Measurements from ENCODE around the gene LIPC. TPM values are rescaled to one million over a fixed set of nuclear protein-coding genes. Genes with fewer than 3 reads are reported as not detected.

Gene LIPC
- polyA plus RNA-seq, 1 of the 3 experiments (the other 2 are of a cell fraction) = not detected

DNA sequence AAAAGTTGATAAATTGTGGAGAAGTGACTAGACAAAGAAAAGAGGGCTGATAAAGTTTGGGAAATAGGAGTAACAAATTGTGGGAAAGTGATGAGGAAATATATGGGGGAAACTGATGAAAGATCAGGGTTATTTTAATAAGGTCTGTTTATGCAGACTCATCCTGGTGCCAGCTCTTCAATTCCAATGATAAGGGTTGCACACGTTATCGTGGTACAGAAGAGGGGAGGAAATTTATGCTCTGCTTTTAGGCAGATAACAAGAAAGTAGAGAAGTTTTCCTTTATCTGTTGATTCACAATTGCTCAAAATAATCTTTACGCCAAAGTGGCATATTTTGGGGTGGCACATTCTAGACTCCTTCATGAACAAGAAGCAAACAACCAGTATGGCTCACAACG lies 32.1 kb upstream of the LIPC start:
- Histone ChIP-seq H3K36me3 (replicated peaks in 1 of 2; ENCODE audit: control insufficient read depth in 1 of 2, insufficient read depth in 2 of 2, low read length in 1 of 2) (no peaks in the 10 kb centered on the region), H3K4me2 (no peak overlapping the region), H3K9me2 (no peaks in the 10 kb centered on the region), H3K27ac (ENCODE audit: low read depth in 2 of 2, low read length in 1 of 2) (no peak overlapping the region), H3F3A (replicated peaks; ENCODE audit: insufficient read depth) (no peaks in the 10 kb centered on the region), H3K4me3 (ENCODE audit: low read depth in 2 of 2, low read length in 1 of 2) (no peak overlapping the region), H3K9me3 (no peaks in the 10 kb centered on the region), H4K20me1 (ENCODE audit: insufficient read depth) (no peaks in the 10 kb centered on the region), H2AFZ (ENCODE audit: low read depth) (no peak overlapping the region), H3K27me3 (ENCODE audit: insufficient read depth) (peaks cover 10% of the 10 kb centered on the region; the same call in 1 of the 2 replicates), H3K9ac (no peak overlapping the region), H3K4me1 (ENCODE audit: control insufficient read depth in 1 of 2, insufficient read depth in 2 of 2, low read depth in 1 of 2, low read length in 1 of 2) (peaks cover 0 to 8% of the 10 kb centered on the region in 2 experiments; a peak in 1 of 4 replicates), H3K79me2 (ENCODE audit: insufficient read depth) (no peaks in the 10 kb centered on the region)
- TF ChIP-seq, protein P1, sequence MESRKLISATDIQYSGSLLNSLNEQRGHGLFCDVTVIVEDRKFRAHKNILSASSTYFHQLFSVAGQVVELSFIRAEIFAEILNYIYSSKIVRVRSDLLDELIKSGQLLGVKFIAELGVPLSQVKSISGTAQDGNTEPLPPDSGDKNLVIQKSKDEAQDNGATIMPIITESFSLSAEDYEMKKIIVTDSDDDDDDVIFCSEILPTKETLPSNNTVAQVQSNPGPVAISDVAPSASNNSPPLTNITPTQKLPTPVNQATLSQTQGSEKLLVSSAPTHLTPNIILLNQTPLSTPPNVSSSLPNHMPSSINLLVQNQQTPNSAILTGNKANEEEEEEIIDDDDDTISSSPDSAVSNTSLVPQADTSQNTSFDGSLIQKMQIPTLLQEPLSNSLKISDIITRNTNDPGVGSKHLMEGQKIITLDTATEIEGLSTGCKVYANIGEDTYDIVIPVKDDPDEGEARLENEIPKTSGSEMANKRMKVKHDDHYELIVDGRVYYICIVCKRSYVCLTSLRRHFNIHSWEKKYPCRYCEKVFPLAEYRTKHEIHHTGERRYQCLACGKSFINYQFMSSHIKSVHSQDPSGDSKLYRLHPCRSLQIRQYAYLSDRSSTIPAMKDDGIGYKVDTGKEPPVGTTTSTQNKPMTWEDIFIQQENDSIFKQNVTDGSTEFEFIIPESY (IDR thresholded peaks at IDR 0.05; ENCODE audit: borderline replicate concordance, low read depth) = no peak
- TF ChIP-seq JUND (IDR thresholded peaks at IDR 0.05) (no peak), SMC3 (IDR thresholded peaks at IDR 0.05; ENCODE audit: low read depth, low read length) (no peak), EZH2phosphoT487 (IDR thresholded peaks at IDR 0.05; ENCODE audit: borderline replicate concordance, low read depth) (no peak), POLR2AphosphoS5 (IDR thresholded peaks at IDR 0.05; ENCODE audit: low read depth, low read length) (no peak), TEAD4 (IDR thresholded peaks at IDR 0.05; ENCODE audit: borderline replicate concordance, insufficient read depth) (no peak), RFX5 (IDR thresholded peaks at IDR 0.05; ENCODE audit: low read length) (no peak), ELF1 (IDR thresholded peaks at IDR 0.05) (no peak), RAD21 (IDR thresholded peaks at IDR 0.05; ENCODE audit: low read length) (no peak), MXI1 (IDR thresholded peaks at IDR 0.05; ENCODE audit: low read depth, low read length) (no peak), SIN3A (IDR thresholded peaks at IDR 0.05; ENCODE audit: borderline replicate concordance, low read depth, low read length) (no peak), FOXJ3 (CRISPR knock-in tag; IDR thresholded peaks at IDR 0.05) (no peak), FOSL2 (IDR thresholded peaks at IDR 0.05; ENCODE audit: borderline replicate concordance, low read depth) (no peak), RXRA (IDR thresholded peaks at IDR 0.05; ENCODE audit: borderline replicate concordance, low read depth) (no peak)
- TF ChIP-seq, protein P2, sequence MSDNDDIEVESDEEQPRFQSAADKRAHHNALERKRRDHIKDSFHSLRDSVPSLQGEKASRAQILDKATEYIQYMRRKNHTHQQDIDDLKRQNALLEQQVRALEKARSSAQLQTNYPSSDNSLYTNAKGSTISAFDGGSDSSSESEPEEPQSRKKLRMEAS (IDR thresholded peaks at IDR 0.05; ENCODE audit: low read depth) = no peak
- TF ChIP-seq, protein P3, sequence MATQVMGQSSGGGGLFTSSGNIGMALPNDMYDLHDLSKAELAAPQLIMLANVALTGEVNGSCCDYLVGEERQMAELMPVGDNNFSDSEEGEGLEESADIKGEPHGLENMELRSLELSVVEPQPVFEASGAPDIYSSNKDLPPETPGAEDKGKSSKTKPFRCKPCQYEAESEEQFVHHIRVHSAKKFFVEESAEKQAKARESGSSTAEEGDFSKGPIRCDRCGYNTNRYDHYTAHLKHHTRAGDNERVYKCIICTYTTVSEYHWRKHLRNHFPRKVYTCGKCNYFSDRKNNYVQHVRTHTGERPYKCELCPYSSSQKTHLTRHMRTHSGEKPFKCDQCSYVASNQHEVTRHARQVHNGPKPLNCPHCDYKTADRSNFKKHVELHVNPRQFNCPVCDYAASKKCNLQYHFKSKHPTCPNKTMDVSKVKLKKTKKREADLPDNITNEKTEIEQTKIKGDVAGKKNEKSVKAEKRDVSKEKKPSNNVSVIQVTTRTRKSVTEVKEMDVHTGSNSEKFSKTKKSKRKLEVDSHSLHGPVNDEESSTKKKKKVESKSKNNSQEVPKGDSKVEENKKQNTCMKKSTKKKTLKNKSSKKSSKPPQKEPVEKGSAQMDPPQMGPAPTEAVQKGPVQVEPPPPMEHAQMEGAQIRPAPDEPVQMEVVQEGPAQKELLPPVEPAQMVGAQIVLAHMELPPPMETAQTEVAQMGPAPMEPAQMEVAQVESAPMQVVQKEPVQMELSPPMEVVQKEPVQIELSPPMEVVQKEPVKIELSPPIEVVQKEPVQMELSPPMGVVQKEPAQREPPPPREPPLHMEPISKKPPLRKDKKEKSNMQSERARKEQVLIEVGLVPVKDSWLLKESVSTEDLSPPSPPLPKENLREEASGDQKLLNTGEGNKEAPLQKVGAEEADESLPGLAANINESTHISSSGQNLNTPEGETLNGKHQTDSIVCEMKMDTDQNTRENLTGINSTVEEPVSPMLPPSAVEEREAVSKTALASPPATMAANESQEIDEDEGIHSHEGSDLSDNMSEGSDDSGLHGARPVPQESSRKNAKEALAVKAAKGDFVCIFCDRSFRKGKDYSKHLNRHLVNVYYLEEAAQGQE (IDR thresholded peaks at IDR 0.05; ENCODE audit: low read depth, low read length) = no peak
- TF ChIP-seq, protein P4, sequence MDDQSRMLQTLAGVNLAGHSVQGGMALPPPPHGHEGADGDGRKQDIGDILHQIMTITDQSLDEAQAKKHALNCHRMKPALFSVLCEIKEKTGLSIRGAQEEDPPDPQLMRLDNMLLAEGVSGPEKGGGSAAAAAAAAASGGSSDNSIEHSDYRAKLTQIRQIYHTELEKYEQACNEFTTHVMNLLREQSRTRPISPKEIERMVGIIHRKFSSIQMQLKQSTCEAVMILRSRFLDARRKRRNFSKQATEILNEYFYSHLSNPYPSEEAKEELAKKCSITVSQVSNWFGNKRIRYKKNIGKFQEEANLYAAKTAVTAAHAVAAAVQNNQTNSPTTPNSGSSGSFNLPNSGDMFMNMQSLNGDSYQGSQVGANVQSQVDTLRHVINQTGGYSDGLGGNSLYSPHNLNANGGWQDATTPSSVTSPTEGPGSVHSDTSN (IDR thresholded peaks at IDR 0.05) = no peak
- CTCF ChIA-PET = interaction anchor here (1.4 kb wide), 1 partner anchor 26 kb away, joined by 3 read pairs; no protein-coding TSS in a partner anchor
- no peak for DNase-seq
- 84% methylated on average over 4 of the region's 4 CpGs for WGBS (ENCODE audit: low lambda C conversion rate)
- POLR2A ChIA-PET = no interaction called here
